CD14-positive monocyte (primary cell): ENCODE results near the gene PTGR2. TPM values are rescaled to one million over a fixed set of nuclear protein-coding genes. Genes with fewer than 3 reads are reported as not detected.
"Not testable (repeated sequence)": the region's sequence is repeated elsewhere in the genome, so short reads cannot be mapped to it uniquely, and the experiment has no call there.

Source experiments
- DNase-seq, 3 donors: peaks; one replicate each; pipeline ENCODE4 v3.0.0-alpha.2; 2011 to 2022
- H2AFZ ChIP-seq: 2 replicates; pipeline ENCODE4 v1.6.0; 2012; ENCODE audit warnings: mild to moderate bottlenecking, low read depth, low read length, inconsistent platforms; ENCODE audit not compliant: insufficient read depth, poor library complexity, severe bottlenecking
- H3K27ac ChIP-seq, 2 donors: 1 replicate in 1 of 2; 2 replicates in 1 of 2; pipeline ENCODE4 v1.5.1; 2012 to 2013; ENCODE audit warnings: low read length in 2 of 2, control low read depth in 1 of 2, inconsistent platforms in 1 of 2, low read depth in 1 of 2, mild to moderate bottlenecking in 1 of 2
- H3K27me3 ChIP-seq, 2 donors: one replicate each; pipeline versions ENCODE4 v1.6.0 to v1.6.1; 2011 to 2013; ENCODE audit warnings: low read length in 2 of 2; ENCODE audit not compliant: control insufficient read depth in 2 of 2, insufficient read depth in 2 of 2
- H3K36me3 ChIP-seq, 2 donors: replicated peaks in 1 of 2; 1 replicate in 1 of 2; 2 replicates in 1 of 2; pipeline versions ENCODE4 v1.5.1 to v1.6.1; 2012 to 2013; ENCODE audit warnings: low read length in 2 of 2, control low read depth in 1 of 2, inconsistent platforms in 1 of 2, mild to moderate bottlenecking in 1 of 2; ENCODE audit not compliant: insufficient read depth in 2 of 2, control insufficient read depth in 1 of 2
- H3K4me1 ChIP-seq, 2 donors: 1 replicate in 1 of 2; 2 replicates in 1 of 2; pipeline versions ENCODE4 v1.5.1 to v1.6.1; 2012 to 2013; ENCODE audit warnings: low read length in 2 of 2, control low read depth in 1 of 2, inconsistent platforms in 1 of 2, mild to moderate bottlenecking in 1 of 2, moderate library complexity in 1 of 2; ENCODE audit not compliant: insufficient read depth in 2 of 2, control insufficient read depth in 1 of 2
- H3K4me2 ChIP-seq: replicated peaks from 2 replicates; pipeline ENCODE3; 2012; ENCODE audit warnings: low read length, moderate library complexity, mild to moderate bottlenecking; ENCODE audit not compliant: poor library complexity, severe bottlenecking; ENCODE audit errors: extremely low read depth
- H3K4me3 ChIP-seq, 3 experiments: fragments of 200-600 bp in 1 of 3; sonication (generic) in 1 of 3; replicated peaks in 1 of 3; 1 replicate in 2 of 3; 2 replicates in 1 of 3; pipeline ENCODE4 v1.5.1; 2011 to 2013; ENCODE audit warnings: low read length in 3 of 3, mild to moderate bottlenecking in 3 of 3, control low read depth in 2 of 3, low read depth in 2 of 3, inconsistent platforms in 1 of 3, moderate library complexity in 1 of 3
- H3K79me2 ChIP-seq: 2 replicates; pipeline ENCODE4 v1.6.0; 2012; ENCODE audit warnings: mild to moderate bottlenecking, control low read depth, inconsistent platforms, low read length, moderate library complexity; ENCODE audit not compliant: insufficient read depth
- H3K9ac ChIP-seq: 2 replicates; pipeline ENCODE4 v1.6.0; 2017; ENCODE audit warnings: low read length, mild to moderate bottlenecking; ENCODE audit not compliant: insufficient read depth, poor library complexity, severe bottlenecking
- H3K9me3 ChIP-seq, 2 donors: replicated peaks in 1 of 2; 1 replicate in 1 of 2; 2 replicates in 1 of 2; pipeline versions ENCODE4 v1.5.1 to v1.6.1; 2012 to 2013; ENCODE audit warnings: low read length in 2 of 2, control low read depth in 1 of 2; ENCODE audit not compliant: control insufficient read depth in 1 of 2, insufficient read depth in 1 of 2
- H4K20me1 ChIP-seq: 2 replicates; pipeline ENCODE4 v1.6.0; 2012; ENCODE audit warnings: mild to moderate bottlenecking, low read length, control low read depth, moderate library complexity; ENCODE audit not compliant: insufficient read depth
- H3K27ac Mint-ChIP-seq, 7 donors: one replicate each; pipeline ENCODE4 v1.8.0; 2020; ENCODE audit warnings: mild to moderate bottlenecking in 7 of 7, mixed read lengths in 7 of 7, moderate library complexity in 6 of 7, inconsistent platforms in 2 of 7
- H3K27me3 Mint-ChIP-seq, 3 donors: one replicate each; pipeline ENCODE4 v1.8.0; 2021 to 2022; ENCODE audit warnings: low read depth in 3 of 3, mild to moderate bottlenecking in 3 of 3, mixed read lengths in 3 of 3, moderate library complexity in 3 of 3, inconsistent platforms in 1 of 3
- H3K36me3 Mint-ChIP-seq, 2 donors: one replicate each; pipeline ENCODE4 v1.8.0; 2020; ENCODE audit warnings: mixed read lengths in 2 of 2, inconsistent platforms in 1 of 2, mild to moderate bottlenecking in 1 of 2
- H3K4me1 Mint-ChIP-seq: one replicate; pipeline ENCODE4 v1.8.0; 2020; ENCODE audit warnings: mild to moderate bottlenecking, mixed read lengths
- H3K4me3 Mint-ChIP-seq, 2 donors: one replicate each; pipeline ENCODE4 v1.8.0; 2020; ENCODE audit warnings: mild to moderate bottlenecking in 2 of 2, mixed read lengths in 2 of 2, moderate library complexity in 1 of 2
- H3K9me3 Mint-ChIP-seq, 7 donors: one replicate each; pipeline ENCODE4 v1.8.0; 2020 to 2022; ENCODE audit warnings: mixed read lengths in 7 of 7, mild to moderate bottlenecking in 6 of 7, moderate library complexity in 6 of 7, inconsistent platforms in 2 of 7
- CTCF ChIP-seq: fragments of 200-600 bp; IDR thresholded peaks from one replicate; pipeline ENCODE4 v1.8.0; 2022; ENCODE audit warnings: antibody characterized with exemption, mild to moderate bottlenecking
- WGBS: methylation state at CpG from one replicate; pipeline ENCODE4 v1.1.5; 2013; ENCODE audit warnings: missing lambda C conversion rate; ENCODE audit not compliant: insufficient coverage; 5-methylcytosine and 5-hydroxymethylcytosine counted together
- intact Hi-C, 2 donors: fragments of 100-400 bp; cut with micrococcal nuclease; formaldehyde crosslinking; loops; one replicate each; pipeline versions ENCODE4 v1.15.0 to v1.15.1; 2023
- polyA plus RNA-seq, 3 donors: library from polyadenylated mRNA; depleted of rRNA in 1 of 3; unstranded in 2 of 3; stranded (reverse) in 1 of 3; fragments of 300-500 nt in 2 of 3; fragments of >200 nt in 1 of 3; fragmentation: Illumina TruSeq in 2 of 3; gene quantifications; 1 replicate in 2 of 3; 2 replicates in 1 of 3; pipeline ENCODE4 v1.2.3, GENCODE V29; 2012 to 2021

PTGR2 gene
- polyA plus RNA-seq, 3 donors = 1.1 to 3.8 (median 1.1) TPM

DNA sequence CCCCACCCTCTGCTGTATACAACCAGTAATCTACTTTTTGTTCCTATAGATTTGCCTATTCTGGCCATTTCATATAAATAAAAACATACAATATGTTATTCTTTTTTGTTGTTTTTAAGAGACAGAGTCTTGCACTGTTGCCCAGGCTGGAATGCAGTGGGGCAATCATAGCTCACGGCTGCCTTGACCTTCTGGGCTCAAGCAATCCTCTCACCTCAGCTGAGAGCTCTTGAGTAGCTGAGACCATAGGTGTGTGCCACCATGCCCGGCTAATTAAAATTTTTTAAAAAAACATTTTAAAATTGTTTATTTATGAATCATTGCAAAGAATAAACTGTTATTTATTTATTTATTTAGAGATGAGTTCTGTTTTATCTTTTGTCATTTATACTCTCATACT, 11.6 kb downstream of the PTGR2 start:
- peaks cover 21% of the 10 kb centered on the region for H3K4me1 Mint-ChIP-seq
- H3K36me3 Mint-ChIP-seq = peaks cover 0 to 6% of the 10 kb centered on the region in 2 donors
- no CpG with 5 or more reads among the region's 2 CpGs for WGBS
- Histone ChIP-seq H3K27me3 (no peaks in the 10 kb centered on the region), H2AFZ (no peak overlapping the region), H3K36me3 (no peaks in the 10 kb centered on the region), H4K20me1 (no peaks in the 10 kb centered on the region), H3K4me2 (no peak overlapping the region), H3K4me3 (no peak overlapping the region), H3K9ac (no peak overlapping the region), H3K9me3 (no peaks in the 10 kb centered on the region), H3K79me2 (no peaks in the 10 kb centered on the region), H3K4me1 (peaks cover 14% of the 10 kb centered on the region in 2 donors), H3K27ac (no peak overlapping the region)
- no peak overlapping the region for H3K4me3 Mint-ChIP-seq
- peaks cover 0 to 6% (median 0%) of the 10 kb centered on the region in 7 donors for H3K9me3 Mint-ChIP-seq
- no peak for TF ChIP-seq CTCF
- intact Hi-C loops = no loop called here
- peaks cover 0 to 2% (median 0%) of the 10 kb centered on the region in 3 donors for H3K27me3 Mint-ChIP-seq
- no peak overlapping the region for H3K27ac Mint-ChIP-seq
- no peak for DNase-seq

GRCh38 chr14:73865534-73866113, 14.0 kb downstream of the PTGR2 start:
- Histone ChIP-seq H3K27ac (no peak overlapping the region), H3K36me3 (no peaks in the 10 kb centered on the region), H3K4me2 (no peak overlapping the region), H3K4me1 (peaks cover 7 to 9% of the 10 kb centered on the region in 2 donors), H3K79me2 (no peaks in the 10 kb centered on the region), H3K9ac (no peak overlapping the region), H4K20me1 (no peaks in the 10 kb centered on the region), H3K4me3 (no peak overlapping the region), H3K9me3 (no peaks in the 10 kb centered on the region), H3K27me3 (no peaks in the 10 kb centered on the region), H2AFZ (no peak overlapping the region)
- 100% methylated on average over 2 of the region's 8 CpGs for WGBS
- peaks cover 0 to 6% of the 10 kb centered on the region in 2 donors for H3K36me3 Mint-ChIP-seq
- no peak for TF ChIP-seq CTCF
- peaks cover 12% of the 10 kb centered on the region for H3K4me1 Mint-ChIP-seq
- peaks cover 0 to 2% (median 0%) of the 10 kb centered on the region in 3 donors for H3K27me3 Mint-ChIP-seq
- DNase-seq = no peak
- intact Hi-C loops = no loop called here
- H3K9me3 Mint-ChIP-seq = peaks cover 0 to 6% (median 0%) of the 10 kb centered on the region in 7 donors
- no peak overlapping the region for H3K27ac Mint-ChIP-seq
- H3K4me3 Mint-ChIP-seq = no peak overlapping the region

- H3K27ac Mint-ChIP-seq, H3K4me1 ChIP-seq, H3K4me3 ChIP-seq, H3K27me3 Mint-ChIP-seq, H3K36me3 ChIP-seq, H2AFZ ChIP-seq, H3K4me3 Mint-ChIP-seq, H4K20me1 ChIP-seq, H3K9me3 ChIP-seq, H3K79me2 ChIP-seq, H3K27me3 ChIP-seq, DNase-seq, H3K36me3 Mint-ChIP-seq, intact Hi-C loops, H3K9ac ChIP-seq, H3K4me2 ChIP-seq, H3K9me3 Mint-ChIP-seq, H3K4me1 Mint-ChIP-seq, H3K27ac ChIP-seq: not testable (repeated sequence)
- WGBS = 94% methylated on average over 7 of the region's 11 CpGs
Observed at GRCh38 chr14:73869754-73870153, 18.1 kb downstream of the PTGR2 start.
